HEK293 (cell line): Measurements from ENCODE around the gene NUB1.

Experiments used
- BCL11B ChIP-seq: fragments of 450-650 bp; formaldehyde crosslinking; IDR thresholded peaks from 2 replicates; pipeline ENCODE4 v1.5.1; 2016; ENCODE audit warnings: low read depth, missing biosample characterization, missing genetic modification characterization
- ZNF146 ChIP-seq: fragments of 450-650 bp; formaldehyde crosslinking; IDR thresholded peaks from 2 replicates; pipeline ENCODE4 v1.5.1; 2016; ENCODE audit warnings: missing biosample characterization, missing genetic modification characterization

DNA sequence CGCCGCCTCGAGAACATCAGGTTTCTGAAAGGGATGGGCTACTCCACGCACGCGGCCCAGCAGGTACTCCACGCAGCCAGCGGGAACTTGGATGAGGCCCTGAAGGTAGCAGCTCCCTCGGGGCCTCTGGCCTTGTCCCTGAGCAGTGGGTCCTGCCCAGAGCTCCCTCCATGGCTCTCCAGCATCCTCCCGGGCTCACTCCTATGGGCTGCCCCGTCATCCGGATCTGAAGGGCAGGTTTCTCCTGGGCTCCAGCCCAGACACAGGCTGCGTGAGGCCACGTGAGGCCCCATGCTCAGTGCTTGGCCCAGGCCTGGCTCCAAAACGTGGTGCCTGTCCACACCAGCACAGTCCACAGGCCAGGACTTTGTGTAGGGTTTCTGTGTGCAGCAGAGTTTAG is 32.5 kb downstream of the NUB1 start:
- no peak for TF ChIP-seq BCL11B (tag by site-specific recombination)
- TF ChIP-seq ZNF146 (tag by site-specific recombination) = no peak
